Coronary artery (tissue), 2 donors: ENCODE data around the gene CSNK2A1.
"Not testable (repeated sequence)": the region's sequence is repeated elsewhere in the genome, so short reads cannot be mapped to it uniquely, and the experiment has no call there.

Experiments
- DNase-seq: peaks from one replicate; pipeline ENCODE4 v3.0.0-alpha.2; 2017; ENCODE audit warnings: low spot score
- H3K27ac ChIP-seq, 2 donors: fragments of 200-600 bp; sonication (generic); one replicate each; pipeline ENCODE4 v1.5.1; 2016 to 2019
- H3K4me3 ChIP-seq: fragments of 200-600 bp; sonication (generic); 2 replicates; pipeline ENCODE4 v1.5.1; 2016; ENCODE audit warnings: mild to moderate bottlenecking, moderate library complexity
- TF ChIP-seq, protein P1 (sequence below): fragments of 200-600 bp; sonication (generic); IDR thresholded peaks from one replicate; pipeline ENCODE4 v1.5.1; 2019; ENCODE audit warnings: antibody characterized with exemption

Gene CSNK2A1

GRCh38 chr20:521860-522259 lies 21.7 kb downstream of the CSNK2A1 start:
- H3K4me3 ChIP-seq = no peak overlapping the region
- TF ChIP-seq, protein P1, sequence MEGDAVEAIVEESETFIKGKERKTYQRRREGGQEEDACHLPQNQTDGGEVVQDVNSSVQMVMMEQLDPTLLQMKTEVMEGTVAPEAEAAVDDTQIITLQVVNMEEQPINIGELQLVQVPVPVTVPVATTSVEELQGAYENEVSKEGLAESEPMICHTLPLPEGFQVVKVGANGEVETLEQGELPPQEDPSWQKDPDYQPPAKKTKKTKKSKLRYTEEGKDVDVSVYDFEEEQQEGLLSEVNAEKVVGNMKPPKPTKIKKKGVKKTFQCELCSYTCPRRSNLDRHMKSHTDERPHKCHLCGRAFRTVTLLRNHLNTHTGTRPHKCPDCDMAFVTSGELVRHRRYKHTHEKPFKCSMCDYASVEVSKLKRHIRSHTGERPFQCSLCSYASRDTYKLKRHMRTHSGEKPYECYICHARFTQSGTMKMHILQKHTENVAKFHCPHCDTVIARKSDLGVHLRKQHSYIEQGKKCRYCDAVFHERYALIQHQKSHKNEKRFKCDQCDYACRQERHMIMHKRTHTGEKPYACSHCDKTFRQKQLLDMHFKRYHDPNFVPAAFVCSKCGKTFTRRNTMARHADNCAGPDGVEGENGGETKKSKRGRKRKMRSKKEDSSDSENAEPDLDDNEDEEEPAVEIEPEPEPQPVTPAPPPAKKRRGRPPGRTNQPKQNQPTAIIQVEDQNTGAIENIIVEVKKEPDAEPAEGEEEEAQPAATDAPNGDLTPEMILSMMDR = no peak
- H3K27ac ChIP-seq = no peak overlapping the region
- no peak for DNase-seq

GRCh38 chr20:519999-520398 lies 23.6 kb downstream of the CSNK2A1 start:
- no peak overlapping the region for H3K4me3 ChIP-seq
- DNase-seq = no peak
- H3K27ac ChIP-seq = no peak overlapping the region
- TF ChIP-seq, protein P1 = no peak

GRCh38 chr20:517221-517620 lies 26.4 kb downstream of the CSNK2A1 start:
- H3K27ac ChIP-seq = no peak overlapping the region
- DNase-seq = no peak
- TF ChIP-seq, protein P1 = no peak
- no peak overlapping the region for H3K4me3 ChIP-seq

GRCh38 chr20:516799-517198 lies 26.8 kb downstream of the CSNK2A1 start:
- no peak for DNase-seq
- TF ChIP-seq, protein P1 = no peak
- H3K27ac ChIP-seq = no peak overlapping the region
- H3K4me3 ChIP-seq = no peak overlapping the region

- TF ChIP-seq, protein P1 = no peak
- DNase-seq = no peak
- no peak overlapping the region for H3K4me3 ChIP-seq
- H3K27ac ChIP-seq = no peak overlapping the region
These were observed 27.9 kb downstream of the CSNK2A1 start for GRCh38 chr20:515696-516095.

DNA sequence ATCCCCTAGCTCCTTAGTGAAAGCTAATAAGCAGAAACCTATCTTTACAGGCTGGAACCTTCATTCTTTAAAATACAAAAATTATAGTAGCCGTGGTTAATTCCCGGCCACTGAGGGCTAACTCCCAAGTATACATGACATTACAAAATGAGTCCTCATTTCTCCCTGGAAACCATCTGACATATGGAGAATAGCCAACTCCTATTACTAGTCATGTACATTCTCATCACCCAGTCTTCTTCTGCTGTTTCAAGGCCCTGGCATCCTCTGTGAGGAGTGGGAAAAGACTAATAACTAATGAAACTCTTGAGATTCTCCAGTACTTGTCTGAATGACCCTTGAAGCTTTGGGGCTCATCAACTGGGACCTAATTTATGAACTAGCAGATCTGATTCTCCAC lies 30.2 kb downstream of the CSNK2A1 start:
- Histone ChIP-seq H3K27ac (no peak overlapping the region), H3K4me3 (no peak overlapping the region)
- DNase-seq = no peak
- TF ChIP-seq, protein P1 = no peak

DNA sequence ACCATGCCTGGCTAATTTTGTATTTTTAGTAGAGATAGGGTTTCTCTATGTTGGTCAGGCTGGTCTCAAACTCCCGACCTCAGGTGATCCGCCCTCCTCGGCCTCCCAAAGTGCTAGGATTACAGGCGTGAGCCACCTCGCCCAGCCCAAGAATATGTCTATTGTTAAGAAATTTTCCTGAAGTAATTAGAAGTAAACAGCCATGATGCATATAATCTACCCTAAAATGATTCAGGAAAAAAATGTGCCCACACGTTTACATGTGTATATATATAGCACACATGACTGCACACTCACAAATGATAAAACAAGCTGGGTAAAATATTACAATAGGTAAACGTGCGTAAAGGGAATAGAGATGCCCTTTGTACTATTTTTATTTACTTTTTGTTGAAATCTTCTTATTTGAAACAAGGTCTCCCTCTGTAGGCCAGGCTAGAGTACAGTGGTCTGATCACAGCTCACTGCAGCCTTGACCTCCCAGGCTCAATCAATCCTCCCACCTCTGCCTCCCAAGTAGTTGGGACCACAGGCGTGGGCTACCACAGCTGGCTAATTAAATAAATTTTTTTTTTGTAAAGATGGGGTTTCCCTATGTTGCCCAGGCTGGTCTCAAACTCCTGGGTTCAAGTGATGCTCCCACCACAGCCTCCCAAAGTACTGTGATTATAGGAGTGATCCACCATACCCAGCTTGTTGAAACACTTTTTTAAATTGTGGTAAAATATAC lies 33.1 kb downstream of the CSNK2A1 start:
- DNase-seq, H3K4me3 ChIP-seq, H3K27ac ChIP-seq: not testable (repeated sequence)

- not testable (repeated sequence) for H3K27ac ChIP-seq, DNase-seq, H3K4me3 ChIP-seq
These were observed 35.2 kb downstream of the CSNK2A1 start for GRCh38 chr20:508364-508787.
